Stimulated activated CD8-positive, alpha-beta memory T cell treated with anti-CD3 and anti-CD28 coated beads, Interleukin-7, amount 100 ng/mL, for 4 hours (primary cell): ENCODE measurements around the gene EYA3.
"Not testable (repeated sequence)": the region's sequence is repeated elsewhere in the genome, so short reads cannot be mapped to it uniquely, and the experiment has no call there.

Experiments used
- DNase-seq, 2 donors: peaks; one replicate each; pipeline ENCODE4 v3.0.0-alpha.2; 2020; ENCODE audit warnings: low read depth in 2 of 2

EYA3 gene

GRCh38 chr1:28028873-28029654 is 59.3 kb downstream of the EYA3 start:
- DNase-seq: no peak

- DNase-seq: no peak
Measured at GRCh38 chr1:28027660-28028059, 60.8 kb downstream of the EYA3 start.

GRCh38 chr1:28027238-28027637 is 61.2 kb downstream of the EYA3 start:
- DNase-seq: no peak

- no peak for DNase-seq
Measured at GRCh38 chr1:28026329-28026728, 62.1 kb downstream of the EYA3 start.

- no peak for DNase-seq
Measured at GRCh38 chr1:28021064-28021463, 67.3 kb downstream of the EYA3 start.

- no peak for DNase-seq
Measured at GRCh38 chr1:28010969-28011368, 77.4 kb downstream of the EYA3 start.

GRCh38 chr1:28003117-28003516 is 85.3 kb downstream of the EYA3 start:
- not testable (repeated sequence) for DNase-seq

- DNase-seq: no peak
Measured at GRCh38 chr1:28002600-28002999, 85.8 kb downstream of the EYA3 start.

- no peak for DNase-seq
Measured at GRCh38 chr1:27999055-27999454, 89.4 kb downstream of the EYA3 start.

GRCh38 chr1:27994526-27994925 is 93.9 kb downstream of the EYA3 start:
- DNase-seq: not testable (repeated sequence)

GRCh38 chr1:27994060-27994459 is 94.3 kb downstream of the EYA3 start:
- no peak for DNase-seq

GRCh38 chr1:27993241-27993640 is 95.2 kb downstream of the EYA3 start:
- peak in 1 of 2 donors; percentile 5 for DNase-seq

- DNase-seq: peak; percentile 6 to 29
Measured at GRCh38 chr1:27992276-27992675, 96.1 kb downstream of the EYA3 start.

GRCh38 chr1:27990920-27991537 is 97.4 kb downstream of the EYA3 start:
- DNase-seq: no peak

- DNase-seq: no peak
Measured at GRCh38 chr1:27981145-27981544, 107.3 kb downstream of the EYA3 start.

GRCh38 chr1:27980216-27980845 is 108.1 kb downstream of the EYA3 start:
- DNase-seq: no peak

GRCh38 chr1:27979859-27980201 is 108.6 kb downstream of the EYA3 start:
- no peak for DNase-seq

- DNase-seq: no peak
Measured at GRCh38 chr1:27979151-27979858, 109.1 kb downstream of the EYA3 start.

- no peak for DNase-seq
Measured at GRCh38 chr1:27974417-27974781, 114.0 kb downstream of the EYA3 start.

- no peak for DNase-seq
Measured at GRCh38 chr1:27973771-27974416, 114.5 kb downstream of the EYA3 start.

GRCh38 chr1:27972141-27972540 is 116.3 kb downstream of the EYA3 start:
- DNase-seq: no peak

- DNase-seq: no peak
Measured at GRCh38 chr1:27971674-27972073, 116.7 kb downstream of the EYA3 start.
